Calu3 (cell line): ENCODE results near the gene TAF11L12. TPM values are rescaled to one million over a fixed set of nuclear protein-coding genes. Genes with fewer than 3 reads are reported as not detected.
"Not testable (repeated sequence)": the region's sequence is repeated elsewhere in the genome, so short reads cannot be mapped to it uniquely, and the experiment has no call there.

Source experiments
- BruUV-seq: library from RNA; stranded (reverse); fragments of 400-500 nt; replicated peaks from 2 replicates; lab custom pipeline; 2021; lab: Mats Ljungman, UMichigan
- CTCF ChIA-PET: fragments of 300-600 bp; sonication (Branson Sonifier 250); formaldehyde crosslinking; loops from one replicate; lab custom pipeline; 2022; ENCODE audit warnings: antibody characterized with exemption; lab: Charles Lee
- DNase-seq: peaks from one replicate; pipeline ENCODE4 v3.0.0; 2022
- H3K27ac Mint-ChIP-seq: one replicate; pipeline ENCODE4 v1.8.0; 2022; ENCODE audit warnings: mixed read lengths; ENCODE audit not compliant: unreplicated experiment
- H3K27me3 Mint-ChIP-seq: one replicate; pipeline ENCODE4 v1.8.0; 2022; ENCODE audit warnings: mixed read lengths; ENCODE audit not compliant: unreplicated experiment
- H3K36me3 Mint-ChIP-seq: one replicate; pipeline ENCODE4 v1.8.0; 2022; ENCODE audit warnings: mild to moderate bottlenecking, moderate library complexity, mixed read lengths; ENCODE audit not compliant: insufficient read depth, unreplicated experiment
- H3K4me1 Mint-ChIP-seq: one replicate; pipeline ENCODE4 v1.8.0; 2022; ENCODE audit warnings: mild to moderate bottlenecking, low read depth, mixed read lengths; ENCODE audit not compliant: unreplicated experiment
- H3K4me3 Mint-ChIP-seq: one replicate; pipeline ENCODE4 v1.8.0; 2022; ENCODE audit warnings: mild to moderate bottlenecking, low read depth, moderate library complexity, mixed read lengths; ENCODE audit not compliant: unreplicated experiment
- H3K9me3 Mint-ChIP-seq: one replicate; pipeline ENCODE4 v1.8.0; 2022; ENCODE audit warnings: low read depth, mixed read lengths; ENCODE audit not compliant: unreplicated experiment
- intact Hi-C: fragments of 100-400 bp; cut with micrococcal nuclease; formaldehyde crosslinking; loops from one replicate; pipeline ENCODE4 v1.10.0; 2022; ENCODE audit not compliant: unreplicated experiment
- total RNA-seq: library from RNA; stranded (reverse); gene quantifications from 2 replicates; pipeline ENCODE4 v1.2.3, GENCODE V29; 2022
- TF ChIP-seq, protein P1 (sequence below): fragments of 200-600 bp; IDR thresholded peaks from one replicate; pipeline ENCODE4 v1.8.0; 2022; ENCODE audit warnings: antibody characterized with exemption; ENCODE audit not compliant: unreplicated experiment

Gene TAF11L12
- total RNA-seq, 1 experiment from 2014 or later = not detected

DNA sequence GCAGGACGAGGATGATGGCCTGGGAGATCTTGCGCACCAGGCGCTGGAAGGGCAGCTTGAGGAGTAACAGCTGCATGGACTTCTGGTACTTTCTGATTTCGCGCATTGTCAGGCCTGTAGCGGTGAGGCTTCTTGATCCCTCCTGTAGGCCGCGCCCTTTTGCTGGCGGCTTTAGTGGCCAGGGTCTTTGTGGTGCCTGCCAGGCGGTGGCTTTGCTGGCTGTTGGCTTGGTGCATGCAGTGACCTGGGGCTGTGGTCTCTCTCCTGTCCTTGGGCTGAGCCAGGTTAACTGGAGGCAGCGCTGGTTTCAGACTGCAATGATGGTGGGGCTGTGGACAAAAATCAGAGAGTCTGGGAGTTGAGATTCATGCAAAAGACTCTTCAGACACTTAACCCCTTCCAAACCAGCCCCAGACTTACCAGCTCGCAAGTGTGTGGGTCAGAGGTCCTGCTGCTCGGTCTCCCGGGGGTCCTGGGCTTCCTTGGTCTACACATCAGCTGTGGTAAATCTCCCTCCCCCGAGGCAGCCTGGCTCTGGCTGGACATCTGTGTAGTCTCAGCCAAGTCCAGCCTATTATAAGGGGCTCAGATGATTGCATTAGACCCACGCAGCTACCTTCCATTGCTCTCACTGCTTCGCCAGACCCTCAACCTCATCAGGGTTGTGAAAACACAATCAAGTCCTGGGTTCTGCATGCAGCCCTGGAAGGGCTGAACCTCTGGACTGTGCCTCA is 4.8 kb downstream of the TAF11L12 start:
- Mint-ChIP-seq H3K36me3 (no peaks in the 10 kb centered on the region), H3K27me3 (no peaks in the 10 kb centered on the region), H3K4me1 (no peaks in the 10 kb centered on the region), H3K9me3 (no peaks in the 10 kb centered on the region), H3K4me3 (no peak overlapping the region), H3K27ac (no peak overlapping the region)
- DNase-seq = no peak
- TF ChIP-seq, protein P1, sequence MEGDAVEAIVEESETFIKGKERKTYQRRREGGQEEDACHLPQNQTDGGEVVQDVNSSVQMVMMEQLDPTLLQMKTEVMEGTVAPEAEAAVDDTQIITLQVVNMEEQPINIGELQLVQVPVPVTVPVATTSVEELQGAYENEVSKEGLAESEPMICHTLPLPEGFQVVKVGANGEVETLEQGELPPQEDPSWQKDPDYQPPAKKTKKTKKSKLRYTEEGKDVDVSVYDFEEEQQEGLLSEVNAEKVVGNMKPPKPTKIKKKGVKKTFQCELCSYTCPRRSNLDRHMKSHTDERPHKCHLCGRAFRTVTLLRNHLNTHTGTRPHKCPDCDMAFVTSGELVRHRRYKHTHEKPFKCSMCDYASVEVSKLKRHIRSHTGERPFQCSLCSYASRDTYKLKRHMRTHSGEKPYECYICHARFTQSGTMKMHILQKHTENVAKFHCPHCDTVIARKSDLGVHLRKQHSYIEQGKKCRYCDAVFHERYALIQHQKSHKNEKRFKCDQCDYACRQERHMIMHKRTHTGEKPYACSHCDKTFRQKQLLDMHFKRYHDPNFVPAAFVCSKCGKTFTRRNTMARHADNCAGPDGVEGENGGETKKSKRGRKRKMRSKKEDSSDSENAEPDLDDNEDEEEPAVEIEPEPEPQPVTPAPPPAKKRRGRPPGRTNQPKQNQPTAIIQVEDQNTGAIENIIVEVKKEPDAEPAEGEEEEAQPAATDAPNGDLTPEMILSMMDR = no peak
- intact Hi-C loops = no loop called here
- BruUV-seq = no TSS peak
- CTCF ChIA-PET = no interaction called here

GRCh38 chr5:17619354-17619753 is 9.2 kb downstream of the TAF11L12 start:
- Mint-ChIP-seq H3K27me3 (no peaks in the 10 kb centered on the region), H3K36me3 (no peaks in the 10 kb centered on the region), H3K4me1 (no peaks in the 10 kb centered on the region), H3K9me3 (no peaks in the 10 kb centered on the region), H3K4me3 (no peak overlapping the region), H3K27ac (no peak overlapping the region)
- intact Hi-C loops = no loop called here
- no peak for DNase-seq
- TF ChIP-seq, protein P1 = no peak
- BruUV-seq = no TSS peak
- CTCF ChIA-PET = no interaction called here

GRCh38 chr5:17620627-17621026 is 10.4 kb downstream of the TAF11L12 start:
- TF ChIP-seq, protein P1 = no peak
- CTCF ChIA-PET = no interaction called here
- no TSS peak for BruUV-seq
- DNase-seq = no peak
- no peak overlapping the region for H3K4me3 Mint-ChIP-seq
- intact Hi-C loops = no loop called here
- no peaks in the 10 kb centered on the region for H3K9me3 Mint-ChIP-seq
- no peaks in the 10 kb centered on the region for H3K36me3 Mint-ChIP-seq
- no peaks in the 10 kb centered on the region for H3K27me3 Mint-ChIP-seq
- H3K27ac Mint-ChIP-seq = no peak overlapping the region
- no peaks in the 10 kb centered on the region for H3K4me1 Mint-ChIP-seq

DNA sequence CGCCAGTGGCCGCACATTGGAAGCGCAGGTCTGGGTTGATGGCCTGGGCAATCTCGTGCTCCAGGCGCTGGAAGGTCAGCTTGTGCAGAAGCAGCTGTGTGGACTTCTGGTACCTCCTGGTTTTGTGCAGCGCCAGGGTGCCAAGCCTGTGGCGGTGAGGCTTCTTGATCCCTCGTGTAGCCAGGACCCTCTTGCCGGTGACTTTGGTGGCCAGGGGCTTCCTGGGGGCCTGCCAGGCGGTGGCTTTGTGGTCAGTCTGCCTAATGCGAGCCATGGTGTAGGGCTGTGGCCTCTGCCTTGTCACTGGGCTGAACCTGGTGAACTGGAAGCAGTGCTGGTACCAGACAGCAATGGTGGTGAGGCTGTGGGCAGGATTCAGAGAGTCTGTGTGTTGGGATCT is 15.5 kb downstream of the TAF11L12 start:
- BruUV-seq = no TSS peak
- no peaks in the 10 kb centered on the region for H3K4me1 Mint-ChIP-seq
- TF ChIP-seq, protein P1 = no peak
- no peaks in the 10 kb centered on the region for H3K36me3 Mint-ChIP-seq
- H3K4me3 Mint-ChIP-seq = no peak overlapping the region
- CTCF ChIA-PET = no interaction called here
- no peak overlapping the region for H3K27ac Mint-ChIP-seq
- no peaks in the 10 kb centered on the region for H3K27me3 Mint-ChIP-seq
- intact Hi-C loops = no loop called here
- no peaks in the 10 kb centered on the region for H3K9me3 Mint-ChIP-seq
- no peak for DNase-seq

DNA sequence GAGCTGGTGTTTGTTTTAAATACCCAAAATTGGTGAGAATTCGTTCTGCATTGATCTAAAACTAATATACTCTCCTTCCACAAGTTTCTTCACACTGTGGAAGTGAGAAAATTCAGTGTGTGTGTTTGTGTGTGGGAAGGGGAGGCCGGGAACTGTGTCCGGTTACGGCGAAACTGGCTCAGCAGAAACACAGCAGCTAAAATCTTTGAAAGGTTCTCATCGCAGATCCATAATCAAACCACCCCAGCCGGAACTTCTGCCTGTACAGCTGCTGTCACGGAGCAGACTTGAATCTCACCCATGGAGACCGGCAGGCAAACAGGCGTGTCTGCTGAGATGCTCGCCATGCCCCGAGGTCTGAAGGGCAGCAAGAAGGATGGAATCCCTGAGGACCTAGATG is 21.6 kb downstream of the TAF11L12 start, which contains the start of gene TAF11L13:
TAF11L13 (plus strand) TSS at position 301 of the 400 bp plus-strand sequence.
- DNase-seq, H3K4me1 Mint-ChIP-seq, H3K36me3 Mint-ChIP-seq, H3K9me3 Mint-ChIP-seq, BruUV-seq, H3K27ac Mint-ChIP-seq, CTCF ChIA-PET, H3K27me3 Mint-ChIP-seq, H3K4me3 Mint-ChIP-seq, intact Hi-C loops: not testable (repeated sequence)
